ENCODE measurements around the gene RFXANK. TPM values are rescaled to one million over a fixed set of nuclear protein-coding genes. Genes with fewer than 3 reads are reported as not detected.
"Not testable (repeated sequence)": the region's sequence is repeated elsewhere in the genome, so short reads cannot be mapped to it uniquely, and the experiment has no call there.

Gene RFXANK
- total RNA-seq, 1 donor from 2014 or later: 50.3 TPM

- no peak for DNase-seq (ENCODE audit: low read depth)
- Histone ChIP-seq H3K4me3 (ENCODE audit: low read depth, low read length) (no peak overlapping the region), H3K27me3 (ENCODE audit: control insufficient read depth, insufficient read depth, low read length) (no peaks in the 10 kb centered on the region), H3K36me3 (ENCODE audit: control insufficient read depth, insufficient read depth, low read length) (peaks cover 5% of the 10 kb centered on the region)
- TF ChIP-seq CTCF (IDR thresholded peaks at IDR 0.05; ENCODE audit: insufficient read depth, low read length, severe bottlenecking): no peak
- no peak for FAIRE-seq
These were observed 44.7 kb upstream of the RFXANK start for GRCh38 chr19:19147344-19147743.

- FAIRE-seq: not testable (repeated sequence)
These were observed 43.6 kb upstream of the RFXANK start for GRCh38 chr19:19148504-19148903.

GRCh38 chr19:19149435-19149834 lies 42.6 kb upstream of the RFXANK start:
- DNase-seq (ENCODE audit: low read depth) (no peak), FAIRE-seq (no peak)
- Histone ChIP-seq H3K36me3 (ENCODE audit: control insufficient read depth, insufficient read depth, low read length) (peaks cover 5% of the 10 kb centered on the region), H3K27me3 (ENCODE audit: control insufficient read depth, insufficient read depth, low read length) (no peaks in the 10 kb centered on the region), H3K4me3 (ENCODE audit: low read depth, low read length) (no peak overlapping the region)
- TF ChIP-seq CTCF (IDR thresholded peaks at IDR 0.05; ENCODE audit: insufficient read depth, low read length, severe bottlenecking): no peak

More at GRCh38 chr19:19148504-19148903, 43.6 kb upstream of the RFXANK start:
- DNase-seq (ENCODE audit: low read depth); H3K27me3 ChIP-seq (ENCODE audit: control insufficient read depth, insufficient read depth, low read length); H3K36me3 ChIP-seq (ENCODE audit: control insufficient read depth, insufficient read depth, low read length); H3K4me3 ChIP-seq (ENCODE audit: low read depth, low read length): not testable (repeated sequence)

- TF ChIP-seq CTCF (IDR thresholded peaks at IDR 0.05; ENCODE audit: insufficient read depth, low read length, severe bottlenecking): no peak
- no peak for FAIRE-seq
- H3K27me3 ChIP-seq (ENCODE audit: control insufficient read depth, insufficient read depth, low read length): no peaks in the 10 kb centered on the region
These were observed 40.6 kb upstream of the RFXANK start for GRCh38 chr19:19151418-19151817.

GRCh38 chr19:19152668-19153384 lies 39.2 kb upstream of the RFXANK start:
- no peak for DNase-seq (ENCODE audit: low read depth)
- no peak for TF ChIP-seq CTCF (IDR thresholded peaks at IDR 0.05; ENCODE audit: insufficient read depth, low read length, severe bottlenecking)
- H3K36me3 ChIP-seq (ENCODE audit: control insufficient read depth, insufficient read depth, low read length): no peaks in the 10 kb centered on the region
- no peak for FAIRE-seq
- no peak overlapping the region for H3K4me3 ChIP-seq (ENCODE audit: low read depth, low read length)
- H3K27me3 ChIP-seq (ENCODE audit: control insufficient read depth, insufficient read depth, low read length): no peaks in the 10 kb centered on the region

More at GRCh38 chr19:19151418-19151817, 40.6 kb upstream of the RFXANK start:
- Histone ChIP-seq H3K4me3 (ENCODE audit: low read depth, low read length) (no peak overlapping the region), H3K36me3 (ENCODE audit: control insufficient read depth, insufficient read depth, low read length) (peaks cover 5% of the 10 kb centered on the region)
- no peak for DNase-seq (ENCODE audit: low read depth)

GRCh38 chr19:19154768-19155494 lies 37.1 kb upstream of the RFXANK start:
- no peak overlapping the region for H3K4me3 ChIP-seq (ENCODE audit: low read depth, low read length)
- no peak for TF ChIP-seq CTCF (IDR thresholded peaks at IDR 0.05; ENCODE audit: insufficient read depth, low read length, severe bottlenecking)
- H3K36me3 ChIP-seq (ENCODE audit: control insufficient read depth, insufficient read depth, low read length): no peaks in the 10 kb centered on the region
- no peak for DNase-seq (ENCODE audit: low read depth)
- FAIRE-seq: no peak
- no peaks in the 10 kb centered on the region for H3K27me3 ChIP-seq (ENCODE audit: control insufficient read depth, insufficient read depth, low read length)

Measured in bronchial epithelial cell (primary cell).